Brain microvascular endothelial cell (primary cell): ENCODE data around the gene EFTUD2.

Source experiments
- DNase-seq: peaks from one replicate; pipeline ENCODE4 v3.0.0-alpha.2; 2020
- H3K27ac ChIP-seq: fragments of 250-450 bp; sonication (Bioruptor Pico); 2 replicates; pipeline ENCODE4 v1.5.1; 2020; ENCODE audit warnings: mild to moderate bottlenecking, moderate library complexity
- H3K27me3 ChIP-seq: fragments of 250-450 bp; sonication (Bioruptor Pico); replicated peaks from 2 replicates; pipeline ENCODE4 v1.5.1; 2020; ENCODE audit warnings: mild to moderate bottlenecking
- H3K36me3 ChIP-seq: fragments of 250-450 bp; sonication (Bioruptor Pico); replicated peaks from 2 replicates; pipeline ENCODE4 v1.5.1; 2020; ENCODE audit warnings: mild to moderate bottlenecking
- H3K4me3 ChIP-seq: 2 replicates; pipeline ENCODE4 v1.5.1; 2011; ENCODE audit warnings: low read depth, mild to moderate bottlenecking, control low read depth, low read length, moderate library complexity
- CTCF ChIP-seq: IDR thresholded peaks from 2 replicates; pipeline ENCODE4 v1.5.1; 2011; ENCODE audit warnings: low read depth, mild to moderate bottlenecking, moderate library complexity, low read length, control low read depth, inconsistent platforms; ENCODE audit errors: missing control alignments
- in situ Hi-C: cut with HindIII; loops from 2 replicates; pipeline ENCODE4 v1.10.0; 2017; ENCODE audit warnings: low sequenced_read_pairs, low pct_ligation_motif_present

The EFTUD2 gene

GRCh38 chr17:44872131-44872768 is 27.0 kb downstream of the EFTUD2 start:
- DNase-seq = no peak
- in situ Hi-C loops = no loop called here
- Histone ChIP-seq H3K4me3 (no peak overlapping the region), H3K27me3 (no peaks in the 10 kb centered on the region), H3K36me3 (peaks cover 68% of the 10 kb centered on the region), H3K27ac (no peak overlapping the region)
- no peak for TF ChIP-seq CTCF

- TF ChIP-seq CTCF = no peak
- Histone ChIP-seq H3K27ac (no peak overlapping the region), H3K36me3 (peaks cover 69% of the 10 kb centered on the region), H3K4me3 (no peak overlapping the region), H3K27me3 (no peaks in the 10 kb centered on the region)
- no peak for DNase-seq
- in situ Hi-C loops = no loop called here
Measured at GRCh38 chr17:44871556-44871955, 27.7 kb downstream of the EFTUD2 start.

DNA sequence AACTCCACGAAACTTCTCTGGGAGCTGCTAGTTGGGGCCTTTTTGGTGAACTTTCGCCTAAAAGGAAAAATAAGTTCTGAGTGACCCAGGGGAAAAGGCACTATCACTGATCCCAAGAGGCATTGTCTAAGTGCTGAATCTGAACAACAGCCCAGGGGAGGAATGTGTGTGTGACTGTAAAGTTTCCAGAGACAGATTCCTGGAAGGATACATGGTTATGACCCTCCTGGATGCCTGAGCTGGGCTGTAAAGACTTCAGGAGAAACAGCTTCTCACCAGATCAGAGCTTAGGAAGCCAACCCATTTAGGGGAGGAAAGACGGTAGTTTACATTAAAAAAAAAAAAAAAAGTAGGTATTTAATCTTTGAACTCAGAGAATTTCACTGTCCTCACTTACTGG is 31.4 kb downstream of the EFTUD2 start:
- H3K4me3 ChIP-seq = no peak overlapping the region

DNA sequence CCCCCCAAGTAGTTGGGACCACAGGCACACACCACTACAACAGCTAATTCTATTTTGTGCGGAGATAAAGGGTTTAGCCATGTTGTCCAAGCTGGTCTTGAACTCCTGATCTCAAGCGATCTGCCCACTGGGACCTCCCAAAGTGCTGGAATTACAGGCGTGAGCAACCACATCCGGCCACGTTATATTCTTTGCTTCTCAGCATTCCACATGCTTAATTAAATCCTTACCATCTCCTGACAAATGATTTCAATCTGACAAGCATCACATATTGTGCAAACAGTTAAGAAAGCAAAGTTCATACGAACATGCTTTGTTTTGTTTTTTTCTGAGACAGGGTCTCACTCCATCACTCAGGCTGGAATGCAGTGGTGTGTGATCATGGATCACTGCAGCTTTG is 33.3 kb downstream of the EFTUD2 start:
- TF ChIP-seq CTCF = no peak
- Histone ChIP-seq H3K27ac (no peak overlapping the region), H3K36me3 (peaks cover 64% of the 10 kb centered on the region), H3K27me3 (no peaks in the 10 kb centered on the region), H3K4me3 (no peak overlapping the region)
- DNase-seq = no peak
- in situ Hi-C loops = no loop called here

More for the DNA sequence above, 31.4 kb downstream of the EFTUD2 start:
- in situ Hi-C loops = no loop called here
- H3K36me3 ChIP-seq = peaks cover 73% of the 10 kb centered on the region
- no peak for DNase-seq
- no peaks in the 10 kb centered on the region for H3K27me3 ChIP-seq
- no peak overlapping the region for H3K27ac ChIP-seq
- no peak for TF ChIP-seq CTCF

- Histone ChIP-seq H3K36me3 (peaks cover 67% of the 10 kb centered on the region), H3K4me3 (no peak overlapping the region), H3K27me3 (no peaks in the 10 kb centered on the region), H3K27ac (no peak overlapping the region)
- peak; percentile 66 for DNase-seq
- peak; percentile 90 for TF ChIP-seq CTCF
- in situ Hi-C loops = no loop called here
Measured at GRCh38 chr17:44865231-44865660, 34.0 kb downstream of the EFTUD2 start.

- H3K36me3 ChIP-seq = peaks cover 71% of the 10 kb centered on the region
- H3K27ac ChIP-seq = no peak overlapping the region
- no peaks in the 10 kb centered on the region for H3K27me3 ChIP-seq
- H3K4me3 ChIP-seq = no peak overlapping the region
- DNase-seq = no peak
- in situ Hi-C loops = no loop called here
- TF ChIP-seq CTCF = no peak
Measured at GRCh38 chr17:44864831-44865230, 34.4 kb downstream of the EFTUD2 start.
